Activated naive CD8-positive, alpha-beta T cell treated with anti-CD3 and anti-CD28 coated beads for 36 hours (primary cell): ENCODE measurements around the gene ACACA. TPM values are rescaled to one million over a fixed set of nuclear protein-coding genes. Genes with fewer than 3 reads are reported as not detected.

Experiments
- total RNA-seq, 2 experiments: library from RNA; stranded (reverse); gene quantifications; one replicate each; pipeline ENCODE4 v1.2.3, GENCODE V29; 2021

The ACACA gene
- total RNA-seq, 2 experiments from 2014 or later = 68.3 to 76.3 TPM

Other genes starting within 250 kb of the ACACA start
- not detected for gene C17orf78, start 30.9 kb downstream of the ACACA start, total RNA-seq
- 10 to 100 TPM; 41.6 to 41.8 TPM for gene TADA2A, start 50 bp upstream of the ACACA start, total RNA-seq
- gene DUSP14, start 83.1 kb upstream of the ACACA start, total RNA-seq = 10 to 100 TPM; 15.1 to 15.3 TPM
- gene SYNRG, start 202.6 kb upstream of the ACACA start, total RNA-seq = 10 to 100 TPM; 40.4 to 40.5 TPM
- 10 to 100 TPM; 38.6 to 41.0 TPM for gene DDX52, start 236.6 kb upstream of the ACACA start, total RNA-seq